HG03432 (cell line): ENCODE measurements around the gene MATK.

Experiments used
- ATAC-seq: cut with Tn5 transposase; IDR thresholded peaks from one replicate; pipeline ENCODE4 v1.9.1; 2021; ENCODE audit warnings: mild to moderate bottlenecking, moderate library complexity; ENCODE audit not compliant: unreplicated experiment

The MATK gene

GRCh38 chr19:3790209-3790734 is 4.1 kb upstream of the MATK start:
- no peak for ATAC-seq

- no peak for ATAC-seq
Measured at GRCh38 chr19:3788996-3789778, 3.0 kb upstream of the MATK start.

- ATAC-seq, result no peak
Measured at GRCh38 chr19:3785451-3785937, 687 bp downstream of the MATK start.

- no peak for ATAC-seq
Measured at GRCh38 chr19:3784607-3785450, 1.4 kb downstream of the MATK start.

GRCh38 chr19:3783660-3784584 is 2.3 kb downstream of the MATK start:
- ATAC-seq, result no peak

DNA sequence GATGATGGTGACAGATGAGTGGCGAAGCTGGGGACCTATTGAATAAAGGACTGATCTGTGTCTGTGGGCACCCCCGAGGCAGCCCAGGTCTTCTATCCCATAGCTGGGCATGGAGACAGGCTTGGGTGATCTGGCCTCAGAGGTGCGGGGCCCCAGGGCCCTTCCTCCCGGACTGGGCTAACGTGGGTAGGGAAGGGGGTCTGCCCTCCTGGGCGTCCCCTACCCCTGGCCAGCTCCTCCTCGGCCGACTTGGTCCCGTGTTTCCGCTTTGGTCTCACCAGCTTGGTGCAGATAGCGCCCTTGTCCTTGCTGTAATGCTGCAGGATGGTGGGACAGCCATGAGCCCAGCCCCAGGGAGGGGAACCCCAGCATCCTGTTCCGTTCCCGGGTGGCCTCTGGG is 3.3 kb downstream of the MATK start:
- ATAC-seq, result no peak

- no peak for ATAC-seq
Measured at GRCh38 chr19:3782330-3782729, 3.9 kb downstream of the MATK start.

GRCh38 chr19:3781603-3782002 is 4.6 kb downstream of the MATK start:
- ATAC-seq, result no peak

- no peak for ATAC-seq
Measured at GRCh38 chr19:3780786-3781304, 5.3 kb downstream of the MATK start.

GRCh38 chr19:3778899-3779723 is 7.1 kb downstream of the MATK start:
- no peak for ATAC-seq

GRCh38 chr19:3778104-3778867 is 7.9 kb downstream of the MATK start:
- no peak for ATAC-seq

DNA sequence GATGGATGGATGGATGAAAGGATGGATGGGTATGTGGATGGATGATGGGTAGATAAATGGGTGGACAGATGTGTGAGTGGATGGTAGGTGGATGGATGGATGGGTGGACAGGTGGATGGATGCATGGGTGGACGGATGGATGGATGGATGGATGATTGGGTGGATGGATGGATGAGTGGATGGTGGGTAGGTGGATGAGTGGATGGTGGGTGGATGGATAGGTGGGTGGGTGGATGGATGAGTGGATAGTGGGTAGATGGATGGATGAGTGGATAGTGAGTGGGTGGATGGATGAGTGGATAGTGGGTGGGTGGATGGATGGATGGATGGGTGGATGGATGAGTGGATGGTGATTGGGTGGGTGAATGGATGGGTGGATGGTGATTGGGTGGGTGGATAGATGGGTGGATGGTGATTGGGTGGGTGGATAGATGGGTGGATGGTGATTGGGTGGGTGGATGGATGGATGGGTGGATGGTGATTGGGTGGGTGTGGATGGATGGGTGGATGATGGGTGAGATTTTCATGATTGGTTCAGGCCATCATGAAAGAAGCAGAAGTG is 9.6 kb downstream of the MATK start:
- no peak for ATAC-seq

- no peak for ATAC-seq
Measured at GRCh38 chr19:3775831-3776230, 10.3 kb downstream of the MATK start.

DNA sequence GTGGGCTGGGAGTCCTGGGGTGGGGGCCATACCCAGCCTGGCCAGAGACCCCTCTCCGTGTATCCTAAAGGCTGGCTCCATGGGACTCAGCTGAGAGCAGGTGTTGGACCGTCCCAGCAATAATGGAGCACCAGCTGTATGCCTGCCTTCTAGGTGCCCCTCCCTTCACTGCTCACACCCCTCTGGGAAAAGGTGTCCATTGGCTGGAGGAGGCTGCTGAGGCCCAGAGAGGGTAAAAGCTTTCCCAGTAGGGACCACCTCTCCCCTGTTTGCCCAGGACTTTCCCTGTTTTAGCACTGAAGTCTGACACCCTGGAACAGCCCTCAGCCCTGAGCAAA is 10.8 kb downstream of the MATK start:
- ATAC-seq, result no peak

DNA sequence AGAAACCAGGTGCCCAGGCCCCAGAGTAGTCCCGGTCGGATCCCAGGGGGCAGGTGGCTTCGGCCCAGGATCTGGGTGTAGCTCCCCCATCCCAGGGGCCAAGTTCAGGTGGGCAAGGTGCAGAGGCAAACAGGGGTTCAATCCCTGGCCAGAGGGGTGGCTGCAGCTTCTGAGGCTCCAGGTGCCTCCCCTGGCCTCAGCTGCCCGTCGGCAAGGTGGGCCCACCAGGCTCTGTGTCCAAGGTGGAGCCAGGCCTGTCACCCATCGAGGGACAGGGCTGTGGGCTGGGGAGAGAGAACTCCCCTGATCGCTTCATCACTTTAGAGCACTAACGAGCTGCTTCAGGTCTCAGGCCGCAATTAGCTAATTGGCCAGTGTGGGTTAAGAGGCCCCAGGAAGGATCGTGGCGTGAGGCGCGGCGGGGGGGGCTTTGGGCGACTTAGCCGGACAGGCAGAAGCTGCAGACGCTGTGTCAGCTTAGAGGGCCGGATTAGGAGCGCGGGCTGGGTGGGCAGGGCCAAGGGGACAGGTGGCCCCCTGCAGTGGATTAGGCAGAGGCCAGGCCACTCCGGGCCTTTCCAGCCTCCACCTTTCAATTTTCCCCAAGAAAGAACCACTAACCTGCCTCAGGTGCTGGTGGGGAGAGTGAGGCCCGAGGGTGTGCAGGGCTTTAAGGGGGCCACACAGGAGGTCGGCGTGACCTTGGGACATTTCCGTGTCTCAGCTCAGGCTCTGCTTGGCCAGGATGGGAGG is 11.4 kb downstream of the MATK start:
- no peak for ATAC-seq

- ATAC-seq, result no peak
Measured at GRCh38 chr19:3773814-3774515, 12.2 kb downstream of the MATK start.

DNA sequence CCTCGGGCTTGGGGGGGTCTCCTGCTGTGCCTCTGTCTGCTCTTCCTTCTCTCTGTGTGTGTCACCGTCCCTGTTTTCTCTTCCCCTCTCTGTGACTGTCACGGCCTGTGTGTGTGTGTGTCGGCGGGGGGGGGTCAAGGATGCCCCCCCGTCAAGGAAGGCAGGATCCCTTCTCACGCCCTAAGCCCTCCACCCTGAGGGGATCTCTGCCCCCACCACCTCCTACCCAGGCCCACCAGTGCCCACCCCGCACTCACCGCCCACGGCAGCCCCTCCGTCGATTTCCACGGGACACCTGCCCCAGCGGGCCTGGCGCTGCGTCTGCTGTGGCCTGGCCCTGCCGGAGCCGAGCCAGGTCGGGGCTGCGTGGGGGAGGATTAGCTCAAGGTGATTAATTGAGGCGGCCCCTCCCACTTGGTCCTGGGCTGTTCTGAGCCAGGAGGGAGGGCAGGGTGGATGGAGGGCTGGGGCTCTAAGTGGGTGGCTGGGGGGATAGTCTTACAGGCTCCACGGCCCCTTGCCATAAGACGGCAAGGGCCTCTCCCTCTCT is 14.2 kb downstream of the MATK start, which contains the start of gene RAX2:
RAX2 (minus strand) TSS at position 323 of the 550 bp plus-strand sequence. CDS start 486 bp downstream, outside the sequence.
- ATAC-seq, result no peak
